ENCODE measurements around the gene CDHR1. TPM values are rescaled to one million over a fixed set of nuclear protein-coding genes. Genes with fewer than 3 reads are reported as not detected.
"Not testable (repeated sequence)": the region's sequence is repeated elsewhere in the genome, so short reads cannot be mapped to it uniquely, and the experiment has no call there.

The CDHR1 gene
- 0.64 TPM in 1 of 2 replicates, not detected in the other for total RNA-seq (2014; rRNA removed; shearing (Covaris generic); ENCODE audit: low replicate concordance)

GRCh38 chr10:84194424-84195043, at the start of gene CDHR1:
CDHR1 (plus strand) TSS chr10:84194537; CDS start chr10:84194761, 224 bp downstream.
- in situ Hi-C loops (cut with HindIII; ENCODE audit: low pct_unique_long_range_greater_than_20kb, low sequenced_read_pairs): no loop called here
- DNase-seq (ENCODE audit: low read depth): no peak

- DNase-seq (ENCODE audit: low read depth): no peak
- in situ Hi-C loops (cut with HindIII; ENCODE audit: low pct_unique_long_range_greater_than_20kb, low sequenced_read_pairs): no loop called here
Measured at GRCh38 chr10:84147347-84147746, 47.0 kb upstream of the CDHR1 start.

GRCh38 chr10:84148006-84148597, 46.2 kb upstream of the CDHR1 start:
- in situ Hi-C loops (cut with HindIII; ENCODE audit: low pct_unique_long_range_greater_than_20kb, low sequenced_read_pairs); DNase-seq (ENCODE audit: low read depth): not testable (repeated sequence)

GRCh38 chr10:84149854-84150253, 44.5 kb upstream of the CDHR1 start:
- in situ Hi-C loops (cut with HindIII; ENCODE audit: low pct_unique_long_range_greater_than_20kb, low sequenced_read_pairs): no loop called here
- no peak for DNase-seq (ENCODE audit: low read depth)

GRCh38 chr10:84152769-84153168, 41.6 kb upstream of the CDHR1 start:
- in situ Hi-C loops (cut with HindIII; ENCODE audit: low pct_unique_long_range_greater_than_20kb, low sequenced_read_pairs): no loop called here
- no peak for DNase-seq (ENCODE audit: low read depth)

GRCh38 chr10:84155521-84155920, 38.8 kb upstream of the CDHR1 start:
- no peak for DNase-seq (ENCODE audit: low read depth)
- in situ Hi-C loops (cut with HindIII; ENCODE audit: low pct_unique_long_range_greater_than_20kb, low sequenced_read_pairs): no loop called here

- DNase-seq (ENCODE audit: low read depth): no peak
Measured at GRCh38 chr10:84156009-84156408, 38.3 kb upstream of the CDHR1 start.

GRCh38 chr10:84156768-84157167, 37.6 kb upstream of the CDHR1 start:
- in situ Hi-C loops (cut with HindIII; ENCODE audit: low pct_unique_long_range_greater_than_20kb, low sequenced_read_pairs): no loop called here
- peak; percentile 53 for DNase-seq (ENCODE audit: low read depth)

More at GRCh38 chr10:84156009-84156408, 38.3 kb upstream of the CDHR1 start:
- in situ Hi-C loops (cut with HindIII; ENCODE audit: low pct_unique_long_range_greater_than_20kb, low sequenced_read_pairs): no loop called here

GRCh38 chr10:84158061-84158460, 36.3 kb upstream of the CDHR1 start:
- in situ Hi-C loops (cut with HindIII; ENCODE audit: low pct_unique_long_range_greater_than_20kb, low sequenced_read_pairs): no loop called here
- no peak for DNase-seq (ENCODE audit: low read depth)

- in situ Hi-C loops (cut with HindIII; ENCODE audit: low pct_unique_long_range_greater_than_20kb, low sequenced_read_pairs): no loop called here
- DNase-seq (ENCODE audit: low read depth): no peak
Measured at GRCh38 chr10:84158550-84158949, 35.8 kb upstream of the CDHR1 start.

GRCh38 chr10:84159076-84159685, 35.2 kb upstream of the CDHR1 start:
- DNase-seq (ENCODE audit: low read depth): no peak
- in situ Hi-C loops (cut with HindIII; ENCODE audit: low pct_unique_long_range_greater_than_20kb, low sequenced_read_pairs): no loop called here

- in situ Hi-C loops (cut with HindIII; ENCODE audit: low pct_unique_long_range_greater_than_20kb, low sequenced_read_pairs): no loop called here
- DNase-seq (ENCODE audit: low read depth): no peak
Measured at GRCh38 chr10:84160663-84161362, 33.5 kb upstream of the CDHR1 start.

GRCh38 chr10:84163996-84164395, 30.3 kb upstream of the CDHR1 start:
- DNase-seq (ENCODE audit: low read depth): no peak
- in situ Hi-C loops (cut with HindIII; ENCODE audit: low pct_unique_long_range_greater_than_20kb, low sequenced_read_pairs): no loop called here

GRCh38 chr10:84164442-84164841, 29.9 kb upstream of the CDHR1 start:
- no peak for DNase-seq (ENCODE audit: low read depth)
- in situ Hi-C loops (cut with HindIII; ENCODE audit: low pct_unique_long_range_greater_than_20kb, low sequenced_read_pairs): no loop called here

GRCh38 chr10:84166620-84167288, 27.6 kb upstream of the CDHR1 start:
- in situ Hi-C loops (cut with HindIII; ENCODE audit: low pct_unique_long_range_greater_than_20kb, low sequenced_read_pairs): no loop called here
- peak; percentile 36 for DNase-seq (ENCODE audit: low read depth)

GRCh38 chr10:84167289-84167653, 27.1 kb upstream of the CDHR1 start:
- in situ Hi-C loops (cut with HindIII; ENCODE audit: low pct_unique_long_range_greater_than_20kb, low sequenced_read_pairs): not testable (repeated sequence)
- peak; percentile 47 for DNase-seq (ENCODE audit: low read depth)

GRCh38 chr10:84168382-84168781, 26.0 kb upstream of the CDHR1 start:
- DNase-seq (ENCODE audit: low read depth); in situ Hi-C loops (cut with HindIII; ENCODE audit: low pct_unique_long_range_greater_than_20kb, low sequenced_read_pairs): not testable (repeated sequence)

- in situ Hi-C loops (cut with HindIII; ENCODE audit: low pct_unique_long_range_greater_than_20kb, low sequenced_read_pairs); DNase-seq (ENCODE audit: low read depth): not testable (repeated sequence)
Measured at GRCh38 chr10:84171237-84171636, 23.1 kb upstream of the CDHR1 start.
